GM21367 (cell line): ENCODE measurements around the gene COQ2.

Source experiments
- ATAC-seq: cut with Tn5 transposase; IDR thresholded peaks from one replicate; pipeline ENCODE4 v1.9.1; 2021; ENCODE audit not compliant: unreplicated experiment

COQ2 gene

DNA sequence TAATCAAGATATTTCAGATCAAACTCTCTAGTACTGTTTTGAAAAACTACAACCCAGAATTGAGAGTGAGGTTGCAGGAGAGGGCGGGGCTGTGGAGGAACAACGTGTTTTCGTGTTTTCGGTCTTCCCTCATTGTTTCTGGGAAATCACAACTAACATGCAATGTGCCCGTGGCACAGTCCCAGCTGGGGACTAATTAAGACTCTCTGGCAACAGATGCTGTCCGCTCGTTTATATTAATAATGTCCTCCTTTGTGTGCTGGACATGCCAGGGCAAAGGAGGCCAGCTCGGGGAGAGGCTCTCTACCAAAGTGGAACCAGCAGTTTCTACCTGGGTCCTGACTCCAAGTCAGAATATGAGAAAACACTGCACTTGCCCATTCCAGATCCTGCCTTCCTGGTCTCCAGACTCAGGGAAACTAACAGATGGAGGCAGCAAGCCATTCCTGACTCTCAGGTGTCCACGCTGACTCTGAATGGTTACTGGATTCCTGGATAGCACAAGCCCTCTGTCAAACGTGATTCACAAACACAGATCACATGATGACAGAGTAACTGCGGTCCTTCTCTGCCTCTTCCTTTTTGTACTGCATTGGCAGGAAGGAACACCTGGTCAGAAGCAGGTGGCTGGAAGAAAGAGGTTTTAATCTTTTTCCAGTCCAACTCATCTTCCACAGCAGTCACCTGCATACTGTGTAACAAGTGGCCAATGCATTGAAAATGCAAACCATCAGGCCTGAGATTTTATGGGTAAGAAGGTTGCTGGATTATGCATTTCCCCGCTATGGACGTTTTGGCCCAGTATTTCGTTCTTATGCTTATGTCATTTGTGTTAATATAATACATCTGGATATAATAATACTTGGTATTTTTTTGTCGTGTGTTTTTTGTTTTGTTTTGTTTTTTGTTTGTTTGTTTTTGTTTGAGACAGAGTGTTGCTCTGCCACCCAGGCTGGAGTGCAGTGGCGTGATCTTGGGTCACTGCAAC is 65.0 kb downstream of the COQ2 start:
- ATAC-seq = no peak

DNA sequence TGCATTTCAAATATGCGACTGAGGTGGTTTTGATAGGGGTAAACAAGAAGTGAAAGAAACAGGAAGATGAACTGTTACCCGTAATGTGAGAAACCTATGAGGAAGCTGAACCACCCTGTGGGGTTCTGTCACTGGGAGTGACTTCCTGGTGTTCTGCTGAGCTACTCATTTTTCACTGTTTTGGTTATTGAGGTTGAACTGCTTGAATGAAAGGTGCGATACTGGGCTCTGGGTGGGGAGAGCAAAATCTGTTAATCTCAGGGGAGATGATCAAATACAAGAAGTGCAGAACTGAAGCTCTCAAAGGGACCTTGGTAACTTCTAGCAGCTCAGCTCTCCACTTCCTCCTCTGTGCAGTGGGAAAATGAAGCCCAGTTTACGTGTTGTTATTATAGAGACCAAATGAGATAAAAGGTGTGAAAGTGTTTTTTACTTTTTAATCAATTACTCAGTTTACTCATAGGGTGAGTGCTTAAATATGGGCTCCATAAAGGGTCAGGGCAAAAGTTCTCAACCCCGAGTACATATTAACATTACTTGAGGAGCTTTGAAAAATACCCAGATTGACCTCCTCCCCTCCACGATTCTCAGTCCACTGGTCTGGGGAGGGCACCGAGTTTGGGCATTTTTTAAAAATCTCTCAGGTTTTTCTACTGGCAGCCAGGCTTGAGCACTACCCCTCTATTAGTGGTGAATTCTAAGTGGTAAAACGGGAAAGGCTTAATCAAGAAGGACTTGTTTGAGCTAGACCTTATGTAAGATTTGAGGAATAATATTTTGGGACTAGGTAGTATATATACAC is 66.7 kb downstream of the COQ2 start:
- ATAC-seq = peak; percentile 70

DNA sequence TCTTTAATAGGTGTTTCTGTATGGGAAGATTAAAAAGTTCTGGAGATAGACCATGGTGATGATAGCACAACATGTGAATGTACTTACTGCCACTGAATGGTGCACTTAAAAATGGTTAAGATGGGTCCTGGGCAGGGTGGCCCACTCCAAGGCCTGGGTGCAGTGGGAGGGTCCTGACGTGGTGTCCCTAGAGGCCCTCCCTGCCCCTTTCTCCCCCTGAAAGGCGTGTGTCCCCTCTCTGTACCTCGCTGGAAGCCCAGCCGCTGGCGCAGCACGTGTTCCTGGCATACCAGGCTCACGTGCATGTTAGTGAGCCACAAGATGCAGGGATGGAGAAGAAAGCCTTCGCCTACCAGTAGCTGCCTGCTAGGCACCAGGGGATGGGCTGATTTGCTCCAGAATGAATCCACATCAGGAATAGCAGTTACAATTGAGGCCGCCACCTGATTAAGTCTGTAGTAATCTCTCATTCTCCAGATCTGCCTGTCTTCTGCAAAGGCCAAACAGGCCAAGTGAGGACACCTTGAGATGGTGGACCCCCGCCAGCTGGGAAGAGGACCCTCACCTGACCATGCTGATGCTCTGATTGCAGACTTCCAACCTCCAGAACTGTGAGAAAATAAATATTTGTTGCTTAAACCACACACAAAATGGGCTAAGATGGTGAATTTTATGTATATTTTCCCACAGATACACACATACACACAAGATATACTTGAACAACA is 67.5 kb downstream of the COQ2 start:
- ATAC-seq = no peak

DNA sequence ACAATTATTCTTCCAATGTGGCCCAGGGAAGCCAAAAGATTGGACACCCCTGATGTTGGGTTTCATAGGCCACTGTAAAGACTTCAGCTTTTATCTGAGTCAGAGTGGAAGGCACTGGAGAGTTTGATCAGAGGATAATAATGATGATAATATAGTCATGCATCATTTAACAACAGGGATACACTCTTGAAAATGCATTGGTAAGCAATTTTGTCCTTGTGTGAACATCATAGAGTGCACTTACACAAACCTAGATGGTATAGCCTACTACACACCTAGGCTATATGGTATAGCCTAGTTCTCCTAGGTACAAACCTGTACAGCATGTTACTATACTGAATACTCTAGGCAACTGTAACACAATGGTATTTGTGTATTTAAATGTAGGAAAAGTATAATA is 70.5 kb downstream of the COQ2 start:
- no peak for ATAC-seq
